MM.1S (cell line): Measurements from ENCODE around the gene SETBP1.

Experiments used
- DNase-seq: peaks from one replicate; pipeline ENCODE4 v3.0.0-alpha.2; 2015
- H2AFZ ChIP-seq: fragments of 300-600 bp; sonication (generic); 2 replicates; pipeline ENCODE4 v1.6.0; 2016; ENCODE audit warnings: antibody characterized with exemption, low read length
- H3F3A ChIP-seq: fragments of 300-600 bp; sonication (generic); 2 replicates; pipeline ENCODE4 v1.6.1; 2016; ENCODE audit warnings: mild to moderate bottlenecking, antibody characterized with exemption, low read length, moderate library complexity, mixed read lengths; ENCODE audit not compliant: insufficient read depth
- H3K27ac ChIP-seq: fragments of 300-600 bp; sonication (generic); 2 replicates; pipeline ENCODE4 v1.5.1; 2016; ENCODE audit warnings: mild to moderate bottlenecking, low read length
- H3K27me3 ChIP-seq: fragments of 300-600 bp; sonication (generic); replicated peaks from 2 replicates; pipeline ENCODE4 v1.6.0; 2016; ENCODE audit warnings: low read length; ENCODE audit not compliant: insufficient read depth
- H3K36me3 ChIP-seq: fragments of 300-600 bp; sonication (generic); replicated peaks from 2 replicates; pipeline ENCODE4 v1.6.1; 2016; ENCODE audit warnings: mild to moderate bottlenecking, low read length, mixed read lengths; ENCODE audit not compliant: insufficient read depth
- H3K4me1 ChIP-seq: fragments of 300-600 bp; sonication (generic); 2 replicates; pipeline ENCODE4 v1.6.1; 2016; ENCODE audit warnings: low read length, mixed read lengths
- H3K4me2 ChIP-seq: fragments of 300-600 bp; sonication (generic); 2 replicates; pipeline ENCODE4 v1.6.0; 2016; ENCODE audit warnings: low read depth, low read length
- H3K4me3 ChIP-seq: fragments of 300-600 bp; sonication (generic); 2 replicates; pipeline ENCODE4 v1.5.1; 2016; ENCODE audit warnings: low read length, mixed read lengths
- H3K79me2 ChIP-seq: fragments of 300-600 bp; sonication (generic); 2 replicates; pipeline ENCODE4 v1.6.1; 2016; ENCODE audit warnings: mixed run types, low read length, mixed read lengths
- H3K9ac ChIP-seq: fragments of 300-600 bp; sonication (generic); 2 replicates; pipeline ENCODE4 v1.6.1; 2016; ENCODE audit warnings: low read length, mixed read lengths
- H3K9me2 ChIP-seq: fragments of 300-600 bp; sonication (generic); replicated peaks from 2 replicates; pipeline ENCODE4 v1.6.1; 2016; ENCODE audit warnings: mild to moderate bottlenecking, low read length, mixed read lengths; ENCODE audit not compliant: insufficient read depth
- H3K9me3 ChIP-seq: fragments of 300-600 bp; sonication (generic); replicated peaks from 2 replicates; pipeline ENCODE4 v1.6.1; 2016; ENCODE audit warnings: mild to moderate bottlenecking, low read length, mixed read lengths; ENCODE audit not compliant: insufficient read depth
- H4K20me1 ChIP-seq: fragments of 300-600 bp; sonication (generic); 2 replicates; pipeline ENCODE4 v1.6.1; 2016; ENCODE audit warnings: mild to moderate bottlenecking, low read length, moderate library complexity, mixed read lengths; ENCODE audit not compliant: insufficient read depth
- CTCF ChIP-seq: fragments of 300-600 bp; sonication (generic); IDR thresholded peaks from 2 replicates; pipeline ENCODE4 v1.5.1; 2016; ENCODE audit warnings: antibody characterized with exemption, low read length, mixed read lengths
- EZH2 ChIP-seq: fragments of 300-600 bp; sonication (generic); optimal IDR thresholded peaks from 2 replicates; pipeline ENCODE3; 2017; ENCODE audit warnings: low read depth, mild to moderate bottlenecking, antibody characterized with exemption, low read length, mixed read lengths
- EZH2phosphoT487 ChIP-seq: fragments of 300-600 bp; sonication (generic); IDR thresholded peaks from 2 replicates; pipeline ENCODE4 v1.6.1; 2018; ENCODE audit warnings: antibody characterized with exemption, low read length

SETBP1 gene

GRCh38 chr18:44655435-44655834 lies 25.3 kb upstream of the SETBP1 start:
- no peak for DNase-seq
- Histone ChIP-seq H3F3A (no peaks in the 10 kb centered on the region), H3K27ac (no peak overlapping the region), H3K36me3 (no peaks in the 10 kb centered on the region), H2AFZ (no peak overlapping the region), H3K27me3 (no peaks in the 10 kb centered on the region), H3K9ac (no peak overlapping the region), H4K20me1 (no peaks in the 10 kb centered on the region), H3K4me1 (no peaks in the 10 kb centered on the region), H3K9me2 (no peaks in the 10 kb centered on the region), H3K9me3 (no peaks in the 10 kb centered on the region), H3K4me2 (no peak overlapping the region), H3K79me2 (no peaks in the 10 kb centered on the region), H3K4me3 (no peak overlapping the region)
- TF ChIP-seq EZH2phosphoT487 (no peak), EZH2 (no peak), CTCF (no peak)

GRCh38 chr18:44659771-44660170 lies 20.9 kb upstream of the SETBP1 start:
- Histone ChIP-seq H3K4me1 (no peaks in the 10 kb centered on the region), H3F3A (no peaks in the 10 kb centered on the region), H3K9me2 (no peaks in the 10 kb centered on the region), H3K9me3 (no peaks in the 10 kb centered on the region), H3K9ac (no peak overlapping the region), H2AFZ (no peak overlapping the region), H3K27ac (no peak overlapping the region), H3K79me2 (no peaks in the 10 kb centered on the region), H3K36me3 (no peaks in the 10 kb centered on the region), H3K4me2 (no peak overlapping the region), H3K4me3 (no peak overlapping the region), H3K27me3 (no peaks in the 10 kb centered on the region), H4K20me1 (no peaks in the 10 kb centered on the region)
- no peak for DNase-seq
- TF ChIP-seq CTCF (no peak), EZH2 (no peak), EZH2phosphoT487 (no peak)

DNA sequence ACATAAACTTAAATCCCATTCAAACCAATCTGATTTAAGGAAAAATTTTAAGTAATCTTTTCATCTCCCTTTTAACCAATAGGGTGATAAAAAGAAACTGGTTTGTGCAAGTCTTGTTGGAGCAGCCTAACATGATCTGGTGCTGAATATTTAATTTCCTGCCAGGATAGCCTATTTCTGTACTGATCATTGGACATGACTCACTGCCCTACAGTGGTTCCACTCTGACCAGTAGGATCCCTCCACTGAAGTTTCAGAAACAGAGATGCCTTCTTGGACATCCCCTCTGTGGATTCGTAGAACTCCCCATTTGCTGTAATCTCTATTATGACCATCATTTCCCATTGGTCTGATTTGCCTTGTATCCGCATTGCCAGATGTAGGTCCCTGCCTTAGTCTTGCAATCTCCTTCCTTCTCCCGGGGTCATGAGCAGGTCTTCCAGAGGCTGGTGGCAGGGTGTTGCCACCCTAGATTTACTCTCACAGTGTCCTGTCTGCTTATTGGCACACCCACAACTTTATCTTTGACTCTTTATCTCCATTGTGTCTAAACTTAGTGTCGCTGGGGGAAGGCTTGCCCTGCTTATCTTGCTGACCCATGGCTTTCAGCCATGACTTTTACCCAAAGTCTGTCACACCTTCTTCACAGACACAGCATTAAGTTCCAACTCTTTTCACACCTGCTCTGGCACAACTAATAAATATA lies 12.3 kb upstream of the SETBP1 start:
- TF ChIP-seq EZH2 (no peak), CTCF (no peak), EZH2phosphoT487 (no peak)
- DNase-seq = no peak
- H3K9me3 ChIP-seq = no peaks in the 10 kb centered on the region

More for the DNA sequence above, 12.3 kb upstream of the SETBP1 start:
- no peaks in the 10 kb centered on the region for H3K27me3 ChIP-seq
- H3K9ac ChIP-seq = no peak overlapping the region
- no peak overlapping the region for H3K4me3 ChIP-seq
- H3K27ac ChIP-seq = no peak overlapping the region
- H4K20me1 ChIP-seq = no peaks in the 10 kb centered on the region
- no peaks in the 10 kb centered on the region for H3K4me1 ChIP-seq
- no peak overlapping the region for H3K4me2 ChIP-seq
- H3F3A ChIP-seq = no peaks in the 10 kb centered on the region
- no peaks in the 10 kb centered on the region for H3K9me2 ChIP-seq
- no peaks in the 10 kb centered on the region for H3K79me2 ChIP-seq
- no peak overlapping the region for H2AFZ ChIP-seq
- no peaks in the 10 kb centered on the region for H3K36me3 ChIP-seq
